RPMI7951 (cell line): ENCODE measurements around the gene ATP1A4. TPM values are rescaled to one million over a fixed set of nuclear protein-coding genes. Genes with fewer than 3 reads are reported as not detected.

Experiments used
- DNase-seq: peaks from one replicate; pipeline ENCODE4 v3.0.0-alpha.2; 2012; ENCODE audit warnings: low read depth
- total RNA-seq: library from RNA; depleted of rRNA; stranded (reverse); fragments of >200 nt; shearing (Covaris generic); gene quantifications from 2 replicates; pipeline ENCODE4 v1.2.3, GENCODE V29; 2014

Gene ATP1A4
- total RNA-seq, 1 experiment from 2014 or later = not detected

GRCh38 chr1:160144921-160145320 is 6.5 kb upstream of the ATP1A4 start:
- DNase-seq = no peak

GRCh38 chr1:160146107-160146506 is 5.3 kb upstream of the ATP1A4 start:
- no peak for DNase-seq

GRCh38 chr1:160148121-160148520 is 3.3 kb upstream of the ATP1A4 start:
- DNase-seq = no peak

GRCh38 chr1:160149233-160149632 is 2.2 kb upstream of the ATP1A4 start:
- DNase-seq = no peak

GRCh38 chr1:160149716-160150115 is 1.7 kb upstream of the ATP1A4 start:
- no peak for DNase-seq

- no peak for DNase-seq
Observed at GRCh38 chr1:160154790-160155189, 3.4 kb downstream of the ATP1A4 start.

GRCh38 chr1:160156361-160156760 is 5.0 kb downstream of the ATP1A4 start:
- no peak for DNase-seq

GRCh38 chr1:160157174-160157573 is 5.8 kb downstream of the ATP1A4 start:
- DNase-seq = no peak

GRCh38 chr1:160158031-160158430 is 6.6 kb downstream of the ATP1A4 start:
- no peak for DNase-seq

GRCh38 chr1:160158534-160158933 is 7.1 kb downstream of the ATP1A4 start:
- DNase-seq = no peak

GRCh38 chr1:160159846-160160245 is 8.4 kb downstream of the ATP1A4 start:
- DNase-seq = no peak

- DNase-seq = peak; percentile 13
Observed at GRCh38 chr1:160161965-160162705, 10.7 kb downstream of the ATP1A4 start.

- DNase-seq = no peak
Observed at GRCh38 chr1:160162931-160163330, 11.5 kb downstream of the ATP1A4 start.

- no peak for DNase-seq
Observed at GRCh38 chr1:160163615-160164014, 12.2 kb downstream of the ATP1A4 start.

GRCh38 chr1:160164121-160164520 is 12.7 kb downstream of the ATP1A4 start:
- DNase-seq = no peak

GRCh38 chr1:160166166-160166868 is 14.9 kb downstream of the ATP1A4 start:
- DNase-seq = no peak

- no peak for DNase-seq
Observed at GRCh38 chr1:160167056-160167455, 15.7 kb downstream of the ATP1A4 start.

- no peak for DNase-seq
Observed at GRCh38 chr1:160167580-160167979, 16.2 kb downstream of the ATP1A4 start.

- DNase-seq = no peak
Observed at GRCh38 chr1:160168016-160168415, 16.6 kb downstream of the ATP1A4 start.

GRCh38 chr1:160168609-160169369 is 17.4 kb downstream of the ATP1A4 start:
- no peak for DNase-seq

- DNase-seq = peak; percentile 21
Observed at GRCh38 chr1:160169553-160170399, 18.4 kb downstream of the ATP1A4 start.

GRCh38 chr1:160171354-160171753 is 20.0 kb downstream of the ATP1A4 start:
- DNase-seq = no peak
